Colonic mucosa (tissue), 4 donors: ENCODE data around the gene HSF2BP. TPM values are rescaled to one million over a fixed set of nuclear protein-coding genes. Genes with fewer than 3 reads are reported as not detected.

Source experiments
- DNase-seq: peaks from one replicate; pipeline ENCODE4 v3.0.0-alpha.2; 2020
- H3K27ac ChIP-seq: fragments of 200-600 bp; one replicate; pipeline ENCODE4 v1.8.0; 2021
- H3K27me3 ChIP-seq: fragments of 200-600 bp; one replicate; pipeline ENCODE4 v1.8.0; 2021
- H3K36me3 ChIP-seq: fragments of 200-600 bp; one replicate; pipeline ENCODE4 v1.8.0; 2021
- H3K4me1 ChIP-seq: fragments of 200-600 bp; one replicate; pipeline ENCODE4 v1.8.0; 2021; ENCODE audit warnings: mild to moderate bottlenecking
- H3K4me3 ChIP-seq: fragments of 200-600 bp; one replicate; pipeline ENCODE4 v1.8.0; 2021
- H3K9ac ChIP-seq, 2 donors: one replicate each; pipeline ENCODE4 v1.7.0; 2013; ENCODE audit warnings: control low read depth in 2 of 2, low read depth in 2 of 2, low read length in 2 of 2
- H3K9me3 ChIP-seq: fragments of 200-600 bp; one replicate; pipeline ENCODE4 v1.8.0; 2021
- intact Hi-C: fragments of 100-400 bp; cut with DNase I; formaldehyde crosslinking; loops from one replicate; pipeline ENCODE4 v1.14.1; 2022
- total RNA-seq, 2 donors: library from RNA; stranded (reverse); fragmentation: NEBNext Ultra II Directional in 1 of 2; extraction: Animal tissue kit (Norgen Biotek cat#: 25700) in 1 of 2; gene quantifications; one replicate each; pipeline ENCODE4 v1.2.1, GENCODE V29; 2021
- TF ChIP-seq, protein P1 (sequence below): fragments of 200-600 bp; IDR thresholded peaks from one replicate; pipeline ENCODE4 v1.8.0; 2022; ENCODE audit warnings: antibody characterized with exemption, mild to moderate bottlenecking
- donor health status: healthy.
- donor health status: DM: no; HTN: no; CAD: no.
- donor health status: DM: no; HTN: no; CAD: no.

Gene HSF2BP
- total RNA-seq, 2 donors from 2014 or later = 0.45 TPM; not detected in 1

DNA sequence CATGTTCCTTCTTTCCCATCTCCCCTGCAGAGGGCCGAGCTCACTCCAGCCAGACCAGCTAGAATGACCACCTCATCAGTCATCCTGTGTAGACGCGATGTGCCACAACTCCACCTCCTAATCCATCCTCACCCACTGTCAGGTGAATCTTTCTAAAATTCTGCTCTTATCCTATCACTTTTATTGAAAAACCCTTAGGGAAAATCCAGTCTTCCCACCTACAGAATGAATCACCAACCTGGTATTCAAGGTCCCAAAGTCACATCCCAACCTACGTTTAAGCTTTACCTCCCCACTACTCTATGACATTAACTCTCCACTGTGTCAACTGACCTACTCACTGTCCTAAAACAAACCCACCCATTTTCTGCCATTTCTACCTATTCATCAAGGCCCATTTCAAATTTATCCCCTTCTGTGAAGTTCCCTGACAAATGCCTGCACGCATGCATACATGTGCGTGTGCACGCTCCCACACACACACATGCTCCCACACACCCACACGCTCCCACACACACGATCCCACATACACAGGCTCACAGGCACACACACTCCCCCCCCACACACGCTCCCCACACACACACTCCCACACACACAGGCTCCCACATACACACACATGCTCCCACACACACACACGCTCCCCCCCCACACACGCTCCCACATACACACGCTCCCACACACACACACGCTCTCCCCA lies 27.7 kb downstream of the HSF2BP start:
- Histone ChIP-seq H3K9me3 (no peaks in the 10 kb centered on the region), H3K9ac (no peak overlapping the region), H3K27ac (no peak overlapping the region), H3K4me3 (no peak overlapping the region), H3K4me1 (no peaks in the 10 kb centered on the region), H3K36me3 (no peaks in the 10 kb centered on the region), H3K27me3 (no peaks in the 10 kb centered on the region)
- intact Hi-C loops = no loop called here
- TF ChIP-seq, protein P1, sequence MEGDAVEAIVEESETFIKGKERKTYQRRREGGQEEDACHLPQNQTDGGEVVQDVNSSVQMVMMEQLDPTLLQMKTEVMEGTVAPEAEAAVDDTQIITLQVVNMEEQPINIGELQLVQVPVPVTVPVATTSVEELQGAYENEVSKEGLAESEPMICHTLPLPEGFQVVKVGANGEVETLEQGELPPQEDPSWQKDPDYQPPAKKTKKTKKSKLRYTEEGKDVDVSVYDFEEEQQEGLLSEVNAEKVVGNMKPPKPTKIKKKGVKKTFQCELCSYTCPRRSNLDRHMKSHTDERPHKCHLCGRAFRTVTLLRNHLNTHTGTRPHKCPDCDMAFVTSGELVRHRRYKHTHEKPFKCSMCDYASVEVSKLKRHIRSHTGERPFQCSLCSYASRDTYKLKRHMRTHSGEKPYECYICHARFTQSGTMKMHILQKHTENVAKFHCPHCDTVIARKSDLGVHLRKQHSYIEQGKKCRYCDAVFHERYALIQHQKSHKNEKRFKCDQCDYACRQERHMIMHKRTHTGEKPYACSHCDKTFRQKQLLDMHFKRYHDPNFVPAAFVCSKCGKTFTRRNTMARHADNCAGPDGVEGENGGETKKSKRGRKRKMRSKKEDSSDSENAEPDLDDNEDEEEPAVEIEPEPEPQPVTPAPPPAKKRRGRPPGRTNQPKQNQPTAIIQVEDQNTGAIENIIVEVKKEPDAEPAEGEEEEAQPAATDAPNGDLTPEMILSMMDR = no peak
- DNase-seq = no peak

DNA sequence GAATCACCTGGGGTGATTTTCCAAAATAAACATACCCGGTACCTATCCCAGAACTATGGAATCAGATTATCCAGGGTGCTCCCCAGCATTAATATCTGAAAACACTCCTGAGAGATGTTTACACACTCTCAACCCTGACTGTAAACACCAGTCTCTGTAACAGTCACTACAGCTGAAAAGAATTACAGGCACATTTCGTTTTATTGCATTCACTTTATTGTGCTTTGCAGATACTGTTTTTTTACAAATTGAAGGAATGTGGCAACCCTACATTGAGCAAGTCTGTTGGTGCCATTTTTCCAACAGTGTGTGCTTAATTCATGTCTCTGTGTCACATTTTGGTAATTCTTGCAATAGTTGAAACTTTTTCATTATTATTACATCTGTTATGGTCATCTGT lies 31.8 kb downstream of the HSF2BP start:
- DNase-seq = no peak
- H3K27ac ChIP-seq = no peak overlapping the region
- intact Hi-C loops = no loop called here
- H3K36me3 ChIP-seq = no peaks in the 10 kb centered on the region
- TF ChIP-seq, protein P1 = no peak
- no peak overlapping the region for H3K9ac ChIP-seq
- H3K4me3 ChIP-seq = no peak overlapping the region
- H3K9me3 ChIP-seq = no peaks in the 10 kb centered on the region
- H3K27me3 ChIP-seq = no peaks in the 10 kb centered on the region
- H3K4me1 ChIP-seq = no peaks in the 10 kb centered on the region

DNA sequence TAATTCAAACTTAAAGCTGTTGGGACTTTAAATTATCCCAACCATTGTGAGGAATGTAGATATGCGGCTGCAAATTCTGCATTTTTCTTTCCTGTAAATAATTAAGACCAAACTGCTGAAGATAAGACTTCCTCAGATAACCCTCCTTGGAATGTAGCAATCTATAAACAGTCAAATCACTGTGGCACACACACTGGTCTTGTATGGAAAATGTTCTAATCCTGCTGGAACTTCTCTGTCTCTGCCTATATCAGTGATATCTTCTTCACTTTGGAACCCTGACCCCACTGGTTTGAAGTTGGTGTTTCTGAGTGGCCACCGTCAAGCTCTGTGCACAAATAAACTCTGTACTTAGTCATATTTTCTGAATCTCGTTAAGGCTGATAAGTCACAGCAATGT lies 32.9 kb downstream of the HSF2BP start:
- no peak overlapping the region for H3K4me3 ChIP-seq
- H3K36me3 ChIP-seq = no peaks in the 10 kb centered on the region
- no peak overlapping the region for H3K9ac ChIP-seq
- H3K27ac ChIP-seq = no peak overlapping the region
- H3K27me3 ChIP-seq = no peaks in the 10 kb centered on the region
- no peak for DNase-seq
- H3K4me1 ChIP-seq = no peaks in the 10 kb centered on the region
- TF ChIP-seq, protein P1 = no peak
- intact Hi-C loops = no loop called here
- H3K9me3 ChIP-seq = no peaks in the 10 kb centered on the region

DNA sequence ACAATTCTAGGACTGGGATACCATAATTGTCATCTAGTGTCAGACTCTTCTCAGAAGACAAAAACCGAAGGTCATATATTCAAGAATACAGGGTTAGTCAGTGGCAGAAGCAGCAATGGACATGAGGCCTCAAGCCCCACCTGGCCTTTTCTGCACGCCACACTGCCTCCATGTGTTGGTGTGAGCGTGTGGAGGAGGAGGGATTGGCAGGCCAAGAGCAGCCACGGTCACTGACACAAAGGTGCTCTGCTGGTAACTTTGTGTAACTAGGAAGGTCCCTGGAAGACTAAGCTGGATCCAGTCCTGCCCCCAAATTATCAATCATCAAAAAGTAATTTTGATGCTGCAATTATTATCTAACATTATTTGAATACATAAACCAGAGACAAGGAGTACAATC lies 34.9 kb downstream of the HSF2BP start:
- no peak for DNase-seq
- Histone ChIP-seq H3K36me3 (no peaks in the 10 kb centered on the region), H3K27ac (no peak overlapping the region), H3K9me3 (no peaks in the 10 kb centered on the region), H3K27me3 (no peaks in the 10 kb centered on the region), H3K9ac (no peak overlapping the region), H3K4me1 (peaks cover 5% of the 10 kb centered on the region), H3K4me3 (no peak overlapping the region)
- intact Hi-C loops = no loop called here
- TF ChIP-seq, protein P1 = no peak

DNA sequence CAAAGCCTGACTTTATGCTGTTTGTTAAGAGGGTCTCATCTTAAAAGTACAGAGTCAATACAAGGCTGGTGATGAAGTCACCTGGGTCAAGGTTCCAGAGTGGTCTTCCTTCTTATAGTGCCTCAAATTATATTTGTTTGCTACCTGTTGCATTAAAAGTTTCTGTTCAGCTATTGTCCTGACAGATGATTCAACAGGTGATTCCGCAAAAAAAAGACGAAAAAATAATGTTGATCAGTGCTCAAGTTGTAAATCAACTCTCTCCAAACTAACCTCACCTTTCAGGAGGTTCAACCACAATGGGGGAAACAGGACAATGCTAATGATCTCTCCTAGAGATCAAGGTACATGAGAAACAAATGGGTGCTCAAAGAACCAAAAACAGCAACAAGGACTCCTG lies 35.7 kb downstream of the HSF2BP start:
- no peak for DNase-seq
- Histone ChIP-seq H3K4me1 (peaks cover 6% of the 10 kb centered on the region), H3K27ac (no peak overlapping the region), H3K4me3 (no peak overlapping the region), H3K27me3 (no peaks in the 10 kb centered on the region), H3K36me3 (no peaks in the 10 kb centered on the region), H3K9me3 (no peaks in the 10 kb centered on the region), H3K9ac (no peak overlapping the region)
- intact Hi-C loops = no loop called here
- TF ChIP-seq, protein P1 = no peak
